Body of pancreas (tissue), 4 donors: ENCODE results near the gene MAPT. TPM values are rescaled to one million over a fixed set of nuclear protein-coding genes. Genes with fewer than 3 reads are reported as not detected.
"Not testable (repeated sequence)": the region's sequence is repeated elsewhere in the genome, so short reads cannot be mapped to it uniquely, and the experiment has no call there.

Source experiments
- ATAC-seq: fragments of 150-250 bp; one replicate; pipeline ENCODE4 v1.9.1; 2016
- DNase-seq, 4 donors: peaks; one replicate each; pipeline ENCODE4 v3.0.0-alpha.2; 2019
- H3K27ac ChIP-seq, 4 donors: fragments of 200-600 bp; sonication (generic); 1 replicate in 3 of 4; 2 replicates in 1 of 4; pipeline versions ENCODE4 v1.5.1 to v1.6.1; 2016 to 2019; ENCODE audit warnings: mild to moderate bottlenecking in 1 of 4, mixed read lengths in 1 of 4, moderate library complexity in 1 of 4
- H3K27me3 ChIP-seq, 2 donors: fragments of 200-600 bp; sonication (generic); one replicate each; pipeline ENCODE4 v1.6.0; 2016; ENCODE audit warnings: mild to moderate bottlenecking in 1 of 2
- H3K36me3 ChIP-seq, 2 donors: fragments of 200-600 bp; sonication (generic); replicated peaks in 1 of 2; 2 replicates each; pipeline ENCODE4 v1.5.1; 2016; ENCODE audit warnings: low read depth in 2 of 2; ENCODE audit not compliant: insufficient read depth in 1 of 2
- H3K4me1 ChIP-seq: fragments of 200-600 bp; sonication (generic); one replicate; pipeline ENCODE4 v1.6.0; 2016
- H3K4me3 ChIP-seq, 2 donors: fragments of 200-600 bp; sonication (generic); 1 replicate in 1 of 2; 2 replicates in 1 of 2; pipeline ENCODE4 v1.5.1; 2016 to 2019
- H3K9me3 ChIP-seq, 3 donors: fragments of 200-600 bp; sonication (generic); 1 replicate in 2 of 3; 2 replicates in 1 of 3; pipeline ENCODE4 v1.5.1; 2016
- CTCF ChIP-seq, 7 experiments: fragments of 450-650 bp in 4 of 7; fragments of 200-600 bp in 3 of 7; sonication (generic) in 3 of 7; IDR thresholded peaks; one replicate each; pipeline ENCODE4 v1.5.1; 2016 to 2019; ENCODE audit warnings: antibody characterized with exemption in 7 of 7
- POLR2A ChIP-seq, 3 donors: fragments of 450-650 bp; IDR thresholded peaks; one replicate each; pipeline ENCODE4 v1.6.1; 2016; ENCODE audit warnings: antibody characterized with exemption in 3 of 3, mild to moderate bottlenecking in 2 of 3
- WGBS, 2 donors: methylation state at CpG; one replicate each; pipeline ENCODE4 v1.1.5; 2017; 5-methylcytosine and 5-hydroxymethylcytosine counted together
- intact Hi-C: fragments of 100-400 bp; cut with DNase I; formaldehyde crosslinking; loops from one replicate; pipeline ENCODE4 v1.15.1; 2023
- total RNA-seq, 2 donors: library from RNA; depleted of rRNA; stranded (reverse); fragments of >200 nt; gene quantifications; one replicate each; pipeline ENCODE4 v1.1.0, GENCODE V29; 2016

The MAPT gene
- total RNA-seq, 2 donors from 2014 or later, result 1.6 to 2.3 TPM

GRCh38 chr17:45857977-45858708 is 36.2 kb upstream of the MAPT start:
- H3K9me3 ChIP-seq, result no peaks in the 10 kb centered on the region
- no peaks in the 10 kb centered on the region for H3K4me1 ChIP-seq
- H3K36me3 ChIP-seq, result no peaks in the 10 kb centered on the region
- peak; percentile 18 for ATAC-seq
- peak in 1 of 4 donors; percentile 12 for DNase-seq
- H3K4me3 ChIP-seq, result no peak overlapping the region
- 38 to 39% methylated on average over 10 of the region's 10 CpGs for WGBS, 2 donors
- no peak overlapping the region for H3K27ac ChIP-seq
- intact Hi-C loops, result no loop called here
- H3K27me3 ChIP-seq, result no peaks in the 10 kb centered on the region
- no peak for TF ChIP-seq CTCF (IDR thresholded peaks at IDR 0.05)

- Histone ChIP-seq H3K4me3 (no peak overlapping the region), H3K36me3 (no peaks in the 10 kb centered on the region), H3K27ac (no peak overlapping the region), H3K9me3 (no peaks in the 10 kb centered on the region), H3K27me3 (no peaks in the 10 kb centered on the region), H3K4me1 (no peaks in the 10 kb centered on the region)
- no peak for DNase-seq
- ATAC-seq, result no peak
- intact Hi-C loops, result no loop called here
- 76 to 77% methylated on average over 4 to 7 of the region's 7 CpGs for WGBS, 2 donors
- TF ChIP-seq CTCF (IDR thresholded peaks at IDR 0.05) (no peak), POLR2A (IDR thresholded peaks at IDR 0.05) (no peak)
These were observed 33.2 kb upstream of the MAPT start for GRCh38 chr17:45861165-45861564.

- H3K4me1 ChIP-seq, intact Hi-C loops, DNase-seq, ATAC-seq, H3K4me3 ChIP-seq, H3K9me3 ChIP-seq, H3K27me3 ChIP-seq, H3K36me3 ChIP-seq, H3K27ac ChIP-seq: not testable (repeated sequence)
- WGBS, 2 donors, result 76 to 82% methylated on average over 9 of the region's 9 CpGs
These were observed 32.2 kb upstream of the MAPT start for GRCh38 chr17:45862127-45862526.

GRCh38 chr17:45863857-45864654 is 30.3 kb upstream of the MAPT start:
- no peak overlapping the region for H3K27ac ChIP-seq
- ATAC-seq, result no peak
- DNase-seq, result no peak
- H3K4me3 ChIP-seq, result no peak overlapping the region
- WGBS, 2 donors, result 41 to 50% methylated on average over 6 of the region's 6 CpGs
- H3K9me3 ChIP-seq, result no peaks in the 10 kb centered on the region
- no peaks in the 10 kb centered on the region for H3K36me3 ChIP-seq
- H3K27me3 ChIP-seq, result no peaks in the 10 kb centered on the region
- no peaks in the 10 kb centered on the region for H3K4me1 ChIP-seq
- intact Hi-C loops, result no loop called here
- TF ChIP-seq POLR2A (IDR thresholded peaks at IDR 0.05) (no peak), CTCF (IDR thresholded peaks at IDR 0.05) (no peak)

- WGBS, 2 donors, result 63 to 64% methylated on average over 6 of the region's 6 CpGs
- Histone ChIP-seq H3K36me3 (no peaks in the 10 kb centered on the region), H3K4me1 (no peaks in the 10 kb centered on the region), H3K4me3 (no peak overlapping the region), H3K9me3 (no peaks in the 10 kb centered on the region), H3K27me3 (no peaks in the 10 kb centered on the region), H3K27ac (no peak overlapping the region)
- DNase-seq (no peak), ATAC-seq (no peak)
- intact Hi-C loops, result no loop called here
- TF ChIP-seq POLR2A (IDR thresholded peaks at IDR 0.05), result no peak
- TF ChIP-seq CTCF (IDR thresholded peaks at IDR 0.05), result no peak
These were observed 27.2 kb upstream of the MAPT start for GRCh38 chr17:45867171-45867570.
